CD4-positive, CD25-positive, alpha-beta regulatory T cell (primary cell): ENCODE data around the gene ABCG5. TPM values are rescaled to one million over a fixed set of nuclear protein-coding genes. Genes with fewer than 3 reads are reported as not detected.

ENCODE experiments used
- polyA plus RNA-seq, 4 donors: library from polyadenylated mRNA; unstranded; fragments of 300-500 nt; fragmentation: Illumina TruSeq; gene quantifications; one replicate each; pipeline ENCODE4 v1.2.3, GENCODE V29; 2021
- total RNA-seq: library from RNA; stranded (reverse); gene quantifications from one replicate; pipeline ENCODE4 v1.2.3, GENCODE V29; 2022

ABCG5 gene
- total and polyA plus RNA-seq, 5 donors from 2014 or later = not detected

Other genes with a start within 250 kb of the ABCG5 start
- 52.9 TPM for gene THADA, start 242.8 kb downstream of the ABCG5 start, total RNA-seq
- 10 to 100 TPM; 19.1 to 23.2 (median 19.8) TPM for gene THADA, start 242.8 kb downstream of the ABCG5 start, polyA plus RNA-seq
- gene PLEKHH2, start 201.6 kb downstream of the ABCG5 start, total RNA-seq = 1.2 TPM
- gene PLEKHH2, start 201.6 kb downstream of the ABCG5 start, polyA plus RNA-seq = under 1 TPM in 2 of 4 donors, not detected in 2; 0.18 to 0.20 TPM
- not detected for gene C1GALT1C1L, start 162.4 kb downstream of the ABCG5 start, total RNA-seq
- gene C1GALT1C1L, start 162.4 kb downstream of the ABCG5 start, polyA plus RNA-seq = under 1 TPM in 2 of 4 donors, not detected in 2; 0.15 to 0.30 TPM
- gene DYNC2LI1, start 64.8 kb downstream of the ABCG5 start, total RNA-seq = 2.1 TPM
- 1 to 10 TPM; 2.5 to 5.8 (median 4.4) TPM for gene DYNC2LI1, start 64.8 kb downstream of the ABCG5 start, polyA plus RNA-seq
- not detected for gene ABCG8, start 132 bp upstream of the ABCG5 start, total RNA-seq
- gene ABCG8, start 132 bp upstream of the ABCG5 start, polyA plus RNA-seq = under 1 TPM in 2 of 4 donors, not detected in 2; 0.09 to 0.10 TPM
- gene LRPPRC, start 157.2 kb upstream of the ABCG5 start, total RNA-seq = 48.5 TPM
- gene LRPPRC, start 157.2 kb upstream of the ABCG5 start, polyA plus RNA-seq = 10 to 100 TPM; 34.0 to 39.5 (median 36.8) TPM